Type B pancreatic cell (in vitro differentiated cells): Measurements from ENCODE around the gene FHL3. TPM values are rescaled to one million over a fixed set of nuclear protein-coding genes. Genes with fewer than 3 reads are reported as not detected.

Experiments
- DNase-seq: peaks from one replicate; pipeline ENCODE4 v3.0.0; 2021; ENCODE audit warnings: mixed read lengths; ENCODE audit not compliant: unreplicated experiment; ENCODE audit errors: extremely low spot score
- H3K27ac Mint-ChIP-seq: 2 replicates; pipeline ENCODE4 v1.8.0; 2021; ENCODE audit warnings: mild to moderate bottlenecking, mixed read lengths
- H3K27me3 Mint-ChIP-seq: 2 replicates; pipeline ENCODE4 v1.8.0; 2021; ENCODE audit warnings: mixed read lengths
- H3K36me3 Mint-ChIP-seq: 2 replicates; pipeline ENCODE4 v1.8.0; 2021; ENCODE audit warnings: mixed read lengths
- H3K4me1 Mint-ChIP-seq: one replicate; pipeline ENCODE4 v1.8.0; 2021; ENCODE audit warnings: mixed read lengths; ENCODE audit not compliant: unreplicated experiment
- H3K4me3 Mint-ChIP-seq: 2 replicates; pipeline ENCODE4 v1.8.0; 2021; ENCODE audit warnings: mild to moderate bottlenecking, mixed read lengths
- H3K9me3 Mint-ChIP-seq: 2 replicates; pipeline ENCODE4 v1.8.0; 2021; ENCODE audit warnings: mixed read lengths
- CTCF ChIP-seq: fragments of 200-600 bp; sonication (generic); conservative IDR thresholded peaks from 2 replicates; pipeline ENCODE4 v1.5.0; 2021; ENCODE audit warnings: antibody characterized with exemption, mild to moderate bottlenecking
- total RNA-seq: library from RNA; stranded (reverse); gene quantifications from 2 replicates; pipeline ENCODE4 v1.2.1, GENCODE V29; 2021; ENCODE audit warnings: low replicate concordance

Gene FHL3
- total RNA-seq, 1 donor from 2014 or later: 25.1 TPM

- TF ChIP-seq CTCF: no peak
- no peaks in the 10 kb centered on the region for H3K36me3 Mint-ChIP-seq
- H3K4me1 Mint-ChIP-seq: peaks cover 29% of the 10 kb centered on the region
- peak overlapping the region; percentile 84 for H3K4me3 Mint-ChIP-seq
- H3K27me3 Mint-ChIP-seq: peaks cover 6% of the 10 kb centered on the region
- no peaks in the 10 kb centered on the region for H3K9me3 Mint-ChIP-seq
- DNase-seq: no peak
- peak overlapping the region; percentile 4 for H3K27ac Mint-ChIP-seq
Measured at GRCh38 chr1:38004284-38005108, 818 bp downstream of the FHL3 start.

- Mint-ChIP-seq H3K36me3 (no peaks in the 10 kb centered on the region), H3K27ac (no peak overlapping the region), H3K4me3 (peak overlapping the region; percentile 84), H3K27me3 (peaks cover 6% of the 10 kb centered on the region), H3K4me1 (peaks cover 33% of the 10 kb centered on the region), H3K9me3 (no peaks in the 10 kb centered on the region)
- no peak for DNase-seq
- TF ChIP-seq CTCF: no peak
Measured at GRCh38 chr1:38003261-38004250, 1.8 kb downstream of the FHL3 start.

DNA sequence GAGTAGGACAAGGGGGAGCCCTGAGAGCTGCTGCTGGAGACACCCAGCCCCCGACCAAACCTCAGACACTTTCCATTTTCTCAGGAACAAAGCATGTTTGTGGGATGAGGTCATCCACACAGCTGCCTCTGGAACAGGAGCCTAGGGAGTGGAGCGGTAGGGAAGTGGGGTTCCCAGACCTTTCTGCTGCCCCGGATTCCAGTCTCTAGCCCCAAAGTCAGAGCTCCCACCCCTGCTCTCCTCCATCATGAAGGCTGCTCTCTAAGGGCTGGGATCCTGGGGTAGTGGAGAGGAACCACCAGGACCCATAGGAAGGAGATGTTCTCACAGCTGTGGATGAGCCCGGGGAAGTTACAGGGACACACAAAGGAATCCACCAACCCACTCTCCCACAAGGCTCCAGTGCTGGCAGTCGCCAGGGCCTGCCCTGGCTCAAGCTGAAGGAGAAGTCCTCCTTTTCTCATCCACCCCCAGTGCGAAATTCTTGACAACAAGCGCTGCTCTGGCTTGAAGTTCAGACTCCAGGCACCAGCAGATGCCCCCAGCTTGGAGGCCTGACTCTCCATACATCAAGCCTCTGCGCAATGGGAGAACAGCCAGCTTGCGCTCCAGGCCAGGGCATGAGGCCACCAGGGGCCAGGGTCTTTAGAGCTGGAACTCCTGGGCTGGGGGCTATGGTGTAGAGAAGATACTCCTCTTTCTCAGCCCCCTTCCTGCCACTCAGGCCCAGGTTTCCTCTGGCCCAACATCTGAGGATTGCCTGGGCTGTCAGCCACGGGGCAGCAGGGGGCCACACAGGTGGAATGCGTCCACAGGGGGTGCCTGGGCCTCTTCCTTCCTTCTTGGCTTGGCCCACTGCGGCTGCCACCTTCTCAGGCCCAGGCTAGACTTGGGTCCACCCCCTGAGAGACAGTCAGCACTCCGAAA lies 4.5 kb downstream of the FHL3 start:
- DNase-seq: no peak
- H3K4me3 Mint-ChIP-seq: peak overlapping the region; percentile 68

GRCh38 chr1:38000233-38000528 lies 5.1 kb downstream of the FHL3 start:
- H3K36me3 Mint-ChIP-seq: no peaks in the 10 kb centered on the region
- no peak for TF ChIP-seq CTCF
- H3K4me1 Mint-ChIP-seq: peaks cover 34% of the 10 kb centered on the region
- peaks cover 6% of the 10 kb centered on the region for H3K27me3 Mint-ChIP-seq
- DNase-seq: no peak
- peak overlapping the region; percentile 68 for H3K4me3 Mint-ChIP-seq
- H3K27ac Mint-ChIP-seq: peak overlapping the region; percentile 89
- no peaks in the 10 kb centered on the region for H3K9me3 Mint-ChIP-seq

More for the DNA sequence above, 4.5 kb downstream of the FHL3 start:
- no peaks in the 10 kb centered on the region for H3K9me3 Mint-ChIP-seq
- TF ChIP-seq CTCF: no peak
- H3K4me1 Mint-ChIP-seq: peaks cover 33% of the 10 kb centered on the region
- peak overlapping the region; percentile 89 for H3K27ac Mint-ChIP-seq
- H3K36me3 Mint-ChIP-seq: no peaks in the 10 kb centered on the region
- H3K27me3 Mint-ChIP-seq: peaks cover 6% of the 10 kb centered on the region
